Muscle of arm (tissue), 12 donors: ENCODE measurements around the gene CCDC24. TPM values are rescaled to one million over a fixed set of nuclear protein-coding genes. Genes with fewer than 3 reads are reported as not detected.

Experiments
- DNase-seq: peaks from one replicate; pipeline ENCODE4 v3.0.0-alpha.2; 2013
- polyA plus RNA-seq, 12 donors: library from polyadenylated mRNA; unstranded; fragments of 120-200 nt; gene quantifications; one replicate each; pipeline ENCODE4 v1.2.1, GENCODE V29; 2013; ENCODE audit not compliant: insufficient read length in 12 of 12

CCDC24 gene
- polyA plus RNA-seq, 12 donors: 0.67 to 4.2 (median 1.0) TPM; not detected in 2

- no peak for DNase-seq
These were observed 29.1 kb upstream of the CCDC24 start for GRCh38 chr1:43962324-43962723.

GRCh38 chr1:43963006-43963405 lies 28.4 kb upstream of the CCDC24 start:
- DNase-seq: no peak

GRCh38 chr1:43963890-43964289 lies 27.5 kb upstream of the CCDC24 start:
- DNase-seq: no peak

GRCh38 chr1:43965316-43965715 lies 26.1 kb upstream of the CCDC24 start:
- DNase-seq: no peak

GRCh38 chr1:43968348-43968948 lies 23.0 kb upstream of the CCDC24 start:
- no peak for DNase-seq

GRCh38 chr1:43969416-43969745 lies 22.0 kb upstream of the CCDC24 start:
- DNase-seq: no peak

- peak; percentile 97 for DNase-seq
These were observed 21.5 kb upstream of the CCDC24 start, which contains the start of gene DPH2 for GRCh38 chr1:43969746-43970466. Gene DPH2, plus strand, starts transcription at chr1:43970010. Its CDS starts 166 bp downstream, at chr1:43970176.

GRCh38 chr1:43970502-43970901 lies 20.9 kb upstream of the CCDC24 start:
- no peak for DNase-seq

- no peak for DNase-seq
These were observed 20.5 kb upstream of the CCDC24 start for GRCh38 chr1:43970911-43971310.

- no peak for DNase-seq
These were observed 19.9 kb upstream of the CCDC24 start for GRCh38 chr1:43971336-43971980.

- no peak for DNase-seq
These were observed 17.4 kb upstream of the CCDC24 start for GRCh38 chr1:43973981-43974442.

- peak; percentile 94 for DNase-seq
These were observed 16.8 kb upstream of the CCDC24 start, which contains the start of gene ATP6V0B for GRCh38 chr1:43974443-43975248. Gene ATP6V0B, plus strand, starts transcription at chr1:43974960. Its CDS starts 81 bp downstream, at chr1:43975041.

- DNase-seq: no peak
These were observed 16.0 kb upstream of the CCDC24 start for GRCh38 chr1:43975249-43975961.

GRCh38 chr1:43976045-43976444 lies 15.4 kb upstream of the CCDC24 start:
- DNase-seq: no peak

- DNase-seq: no peak
These were observed 14.5 kb upstream of the CCDC24 start for GRCh38 chr1:43976890-43977289.

- no peak for DNase-seq
These were observed 13.8 kb upstream of the CCDC24 start for GRCh38 chr1:43977376-43978263.

- no peak for DNase-seq
These were observed 13.2 kb upstream of the CCDC24 start for GRCh38 chr1:43978264-43978550.

- DNase-seq: no peak
These were observed 12.7 kb upstream of the CCDC24 start, which contains the start of gene B4GALT2 for GRCh38 chr1:43978551-43979260. Gene B4GALT2, plus strand, starts transcription at chr1:43979210. Its CDS starts 1,951 bp downstream, at chr1:43981161.

GRCh38 chr1:43979261-43979527 lies 12.2 kb upstream of the CCDC24 start:
- no peak for DNase-seq
